Heart right ventricle (tissue), 16 donors: ENCODE results near the gene TRIM14. TPM values are rescaled to one million over a fixed set of nuclear protein-coding genes. Genes with fewer than 3 reads are reported as not detected.
"Not testable (repeated sequence)": the region's sequence is repeated elsewhere in the genome, so short reads cannot be mapped to it uniquely, and the experiment has no call there.

Experiments
- ATAC-seq, 8 donors: fragments of 200-7000 bp; cut with Tn5 transposase; one replicate each; pipeline ENCODE4 v1.9.1; 2020; ENCODE audit warnings: mild to moderate bottlenecking in 8 of 8, moderate library complexity in 8 of 8, moderate number of reproducible peaks in 1 of 8
- DNase-seq, 2 donors: peaks; one replicate each; pipeline ENCODE4 v3.0.0-alpha.2; 2020
- H3K27ac ChIP-seq, 10 donors: fragments of 200-600 bp; sonication (generic) in 2 of 10; one replicate each; pipeline versions ENCODE4 v1.5.0 to v1.8.0; 2020 to 2022; ENCODE audit warnings: mild to moderate bottlenecking in 3 of 10
- H3K27me3 ChIP-seq, 7 donors: fragments of 200-600 bp; one replicate each; pipeline ENCODE4 v1.8.0; 2021 to 2022; ENCODE audit warnings: mild to moderate bottlenecking in 2 of 7
- H3K36me3 ChIP-seq, 9 donors: fragments of 200-600 bp; sonication (generic) in 1 of 9; one replicate each; pipeline versions ENCODE4 v1.5.0 to v1.8.0; 2020 to 2022; ENCODE audit warnings: mild to moderate bottlenecking in 2 of 9
- H3K4me1 ChIP-seq, 9 donors: fragments of 200-600 bp; sonication (generic) in 1 of 9; one replicate each; pipeline versions ENCODE4 v1.5.0 to v1.8.0; 2020 to 2022; ENCODE audit warnings: mild to moderate bottlenecking in 4 of 9
- H3K4me3 ChIP-seq, 10 donors: fragments of 200-600 bp; sonication (generic) in 2 of 10; one replicate each; pipeline versions ENCODE4 v1.5.0 to v1.8.0; 2020 to 2022; ENCODE audit warnings: mild to moderate bottlenecking in 7 of 10, moderate library complexity in 2 of 10
- H3K9me3 ChIP-seq, 11 donors: fragments of 200-600 bp in 10 of 11; sonication (generic) in 2 of 11; one replicate each; pipeline versions ENCODE4 v1.5.0 to v1.8.0; 2013 to 2022; ENCODE audit warnings: mild to moderate bottlenecking in 2 of 11, control low read depth in 1 of 11, moderate library complexity in 1 of 11
- CTCF ChIP-seq, 9 donors: fragments of 200-600 bp; sonication (generic) in 2 of 9; IDR thresholded peaks; one replicate each; pipeline versions ENCODE4 v1.5.0 to v1.8.0; 2021 to 2022; ENCODE audit warnings: antibody characterized with exemption in 9 of 9, mild to moderate bottlenecking in 5 of 9, moderate library complexity in 1 of 9
- WGBS, 2 donors: extraction: QIAGEN DNeasy Blood & Tissue Kit; methylation state at CpG; one replicate each; pipeline ENCODE4 v1.1.7; 2013; ENCODE audit warnings: inconsistent platforms in 1 of 2; 5-methylcytosine and 5-hydroxymethylcytosine counted together
- intact Hi-C, 10 donors: fragments of 100-400 bp; cut with DNase I; formaldehyde crosslinking; loops; one replicate each; pipeline versions ENCODE4 v1.11.1 to v1.14.2; 2022
- polyA plus RNA-seq, 2 donors: library from polyadenylated mRNA; stranded (reverse); fragments of 200-250 nt; gene quantifications; one replicate each; pipeline ENCODE4 v1.2.3, GENCODE V29; 2013
- total RNA-seq, 10 donors: library from RNA; stranded (reverse); fragmentation: NEBNext Ultra II Directional in 3 of 10; extraction: Animal tissue kit (Norgen Biotek cat#: 25700) in 3 of 10; gene quantifications; one replicate each; pipeline versions ENCODE4 v1.2.1 to v1.2.4, GENCODE V29; 2021 to 2023
- donor health status: Arrhythmogenic right ventricular cardiomyopathy.
- donor health status: ischemic (EF 13 %, LVEDD 7.1; RV severe dilation, severe dysfunction).
- donor health status: healthy with polysubstance abuse.
- donor health status: DM: no; HTN: yes; CAD: no.
- donor health status: DM: no; HTN: no; CAD: no.
- donor health status: ischemic (EF 25% LVEDD 6.9; RV normal size, moderate dysfunction).
- donor health status: ischemic (EF 25% LVEDD 5.7; RV mildly dilated, moderate dysfunction).
- donor health status: healthy.
- donor health status: DM: yes; HTN: yes; CAD: no.
- donor health status: Ischemic cardiomyopathy.
- donor health status: ischemic (EF 35%, LVEDD 5.7; RV mildly dilated, moderate dysfunction).
- donor health status: nonischemic (EF 11% LVEDD 7.7; RV severe dilation, severe dysfunction).
- donor health status: DM: yes; HTN: yes; CAD: no.
- donor health status: PGD.
- donor health status: ischemic (EF 29% LVEDD 5.4; RV normal size, mild dysfunction).
- donor health status: nonischemic (EF 23%, LVEDD 6.1; RV moderate dilation, normal function).

TRIM14 gene
- total and polyA plus RNA-seq, 12 donors: 0.47 to 11.2 (median 1.6) TPM

- no peak for TF ChIP-seq CTCF (IDR thresholded peaks at IDR 0.05)
- 87% methylated on average over 13 of the region's 13 CpGs for WGBS, 2 donors
- H3K9me3 ChIP-seq: no peaks in the 10 kb centered on the region
- DNase-seq: no peak
- no peak overlapping the region for H3K27ac ChIP-seq
- ATAC-seq: no peak
- H3K36me3 ChIP-seq: peaks cover 0 to 4% (median 0%) of the 10 kb centered on the region in 9 donors
- intact Hi-C loops: no loop called here
- peaks cover 0 to 15% (median 0%) of the 10 kb centered on the region in 9 donors for H3K4me1 ChIP-seq
- H3K27me3 ChIP-seq: peaks cover 0 to 5% (median 0%) of the 10 kb centered on the region in 7 donors
- H3K4me3 ChIP-seq: no peak overlapping the region
Observed at GRCh38 chr9:98130576-98131228, 11.7 kb upstream of the TRIM14 start.

GRCh38 chr9:98130060-98130459 is 11.0 kb upstream of the TRIM14 start:
- H3K9me3 ChIP-seq, H3K4me3 ChIP-seq, H3K27ac ChIP-seq, H3K36me3 ChIP-seq, DNase-seq, H3K27me3 ChIP-seq, ATAC-seq, intact Hi-C loops: not testable (repeated sequence)
- H3K4me1 ChIP-seq: peaks cover 0 to 15% (median 0%) of the 10 kb centered on the region in 9 donors
- WGBS, 2 donors: 95 to 97% methylated on average over 4 of the region's 4 CpGs

DNA sequence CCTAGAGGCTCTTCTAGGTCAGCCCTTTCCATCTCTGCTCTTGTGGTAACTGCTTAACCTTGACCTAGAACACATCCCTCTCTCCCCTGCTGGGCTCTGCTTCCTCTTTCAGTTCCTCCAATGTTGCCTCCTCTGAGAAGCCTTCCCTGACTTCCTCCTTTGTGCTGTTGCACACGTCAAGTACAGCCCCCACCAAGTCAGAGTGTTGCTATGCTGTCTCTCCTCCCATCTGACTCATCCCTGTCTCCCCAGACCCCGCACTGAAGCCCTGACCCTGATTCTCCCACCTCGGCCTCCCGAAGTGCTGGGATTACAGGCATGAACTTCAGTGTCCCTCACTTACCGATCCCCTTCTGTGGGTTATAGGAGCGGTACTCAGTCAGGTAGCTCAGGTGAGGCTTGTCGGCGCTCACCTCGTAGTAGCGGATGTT is 10.4 kb upstream of the TRIM14 start:
- DNase-seq (no peak), ATAC-seq (peak in 7 of 8 donors; percentile 29 to 65 (median 51))
- Histone ChIP-seq H3K4me1 (peaks cover 0 to 15% (median 0%) of the 10 kb centered on the region in 9 donors), H3K9me3 (no peaks in the 10 kb centered on the region), H3K4me3 (no peak overlapping the region), H3K27ac (peak overlapping the region in 1 of 10 donors; percentile 83), H3K27me3 (peaks cover 0 to 5% (median 0%) of the 10 kb centered on the region in 7 donors), H3K36me3 (peaks cover 0 to 4% (median 0%) of the 10 kb centered on the region in 9 donors)
- WGBS, 2 donors: 90 to 91% methylated on average over 10 of the region's 10 CpGs
- TF ChIP-seq CTCF (IDR thresholded peaks at IDR 0.05): no peak
- intact Hi-C loops: no loop called here

GRCh38 chr9:98128316-98128715 is 9.3 kb upstream of the TRIM14 start:
- DNase-seq (no peak), ATAC-seq (no peak)
- no peak for TF ChIP-seq CTCF (IDR thresholded peaks at IDR 0.05)
- 98 to 99% methylated on average over 16 of the region's 16 CpGs for WGBS, 2 donors
- Histone ChIP-seq H3K36me3 (peaks cover 0 to 4% (median 0%) of the 10 kb centered on the region in 9 donors), H3K27me3 (peaks cover 0 to 3% (median 0%) of the 10 kb centered on the region in 7 donors), H3K4me3 (no peak overlapping the region), H3K9me3 (no peaks in the 10 kb centered on the region), H3K4me1 (peaks cover 0 to 15% (median 0%) of the 10 kb centered on the region in 9 donors), H3K27ac (peak overlapping the region in 1 of 10 donors; percentile 83)
- intact Hi-C loops: no loop called here

GRCh38 chr9:98127226-98127625 is 8.2 kb upstream of the TRIM14 start:
- Histone ChIP-seq H3K27me3 (peaks cover 0 to 6% (median 0%) of the 10 kb centered on the region in 7 donors), H3K4me3 (no peak overlapping the region), H3K36me3 (peaks cover 0 to 1% (median 0%) of the 10 kb centered on the region in 9 donors), H3K9me3 (no peaks in the 10 kb centered on the region), H3K4me1 (peaks cover 0 to 15% (median 0%) of the 10 kb centered on the region in 9 donors), H3K27ac (no peak overlapping the region)
- ATAC-seq: no peak
- DNase-seq: no peak
- no peak for TF ChIP-seq CTCF (IDR thresholded peaks at IDR 0.05)
- WGBS, 2 donors: 93% methylated on average over 8 of the region's 8 CpGs
- intact Hi-C loops: no loop called here
